Testis (tissue), 2 donors: ENCODE data around the gene DRAXIN.

Experiments used
- CTCF ChIP-seq, 3 experiments: fragments of 450-650 bp in 2 of 3; fragments of 200-600 bp in 1 of 3; sonication (generic) in 1 of 3; IDR thresholded peaks; one replicate each; pipeline ENCODE4 v1.5.1; 2016 to 2019; ENCODE audit warnings: antibody characterized with exemption in 3 of 3, mild to moderate bottlenecking in 2 of 3, moderate library complexity in 1 of 3
- POLR2A ChIP-seq: fragments of 450-650 bp; IDR thresholded peaks from one replicate; pipeline ENCODE4 v1.6.1; 2017; ENCODE audit warnings: antibody characterized with exemption, mild to moderate bottlenecking, moderate library complexity

GRCh38 chr1:11774753-11775152 lies 83.2 kb downstream of the DRAXIN start:
- TF ChIP-seq CTCF (IDR thresholded peaks at IDR 0.05) (no peak), POLR2A (no peak)
